Endothelial cell of umbilical vein (primary cell): ENCODE data around the gene CLIC1. TPM values are rescaled to one million over a fixed set of nuclear protein-coding genes. Genes with fewer than 3 reads are reported as not detected.

Experiments
- BruUV-seq: library from RNA; stranded (reverse); fragments of 400-500 nt; replicated peaks from 2 replicates; lab custom pipeline; 2021; lab: Mats Ljungman, UMichigan
- CTCF ChIA-PET: fragments of 300-600, 350-600 bp; sonication (Branson Sonifier 250); formaldehyde crosslinking; loops from one replicate; lab custom pipeline; 2021; ENCODE audit warnings: antibody characterized with exemption, inconsistent platforms; lab: Charles Lee
- POLR2A ChIA-PET: fragments of 300-600, 350-600 bp; sonication (Branson Sonifier 250); formaldehyde crosslinking; loops from one replicate; lab custom pipeline; 2021; ENCODE audit warnings: antibody characterized with exemption, inconsistent platforms; lab: Charles Lee
- DNase-seq: peaks from one replicate; pipeline ENCODE4 v3.0.0-alpha.2; 2011; ENCODE audit warnings: low read depth, low spot score
- FAIRE-seq: peaks from 2 replicates; lab custom pipeline; 2011; peaks lifted over from hg19 to GRCh38; lab: Jason Lieb, UNC
- H2AFZ ChIP-seq: 2 replicates; pipeline ENCODE4 v1.6.0; 2012; ENCODE audit warnings: low read depth, low read length, control low read depth, inconsistent platforms
- H3K27ac ChIP-seq: 2 replicates; pipeline ENCODE4 v1.5.1; 2011; ENCODE audit warnings: low read depth, mild to moderate bottlenecking, control low read depth, low read length, moderate library complexity; ENCODE audit not compliant: insufficient read depth
- H3K27me3 ChIP-seq, 2 experiments: 2 replicates each; pipeline versions ENCODE4 v1.6.0 to v1.6.1; 2011; ENCODE audit warnings: low read length in 2 of 2, mixed read lengths in 1 of 2; ENCODE audit not compliant: control insufficient read depth in 2 of 2, insufficient read depth in 2 of 2
- H3K36me3 ChIP-seq, 2 experiments: 2 replicates in 1 of 2; 3 replicates in 1 of 2; pipeline ENCODE4 v1.5.1; 2011; ENCODE audit warnings: low read length in 2 of 2, mild to moderate bottlenecking in 1 of 2, moderate library complexity in 1 of 2; ENCODE audit not compliant: control insufficient read depth in 2 of 2, insufficient read depth in 2 of 2; ENCODE audit errors: extremely low read depth in 1 of 2
- H3K4me1 ChIP-seq: 3 replicates; pipeline ENCODE4 v1.5.1; 2011; ENCODE audit warnings: mild to moderate bottlenecking, low read length; ENCODE audit not compliant: control insufficient read depth, insufficient read depth; ENCODE audit errors: extremely low read depth
- H3K4me2 ChIP-seq: 2 replicates; pipeline ENCODE4 v1.6.1; 2011; ENCODE audit warnings: low read length, control low read depth, mixed read lengths; ENCODE audit not compliant: insufficient read depth
- H3K4me3 ChIP-seq, 3 experiments: fragments of 200-600 bp in 1 of 3; sonication (generic), shearing (Covaris generic) in 1 of 3; replicated peaks in 1 of 3; 2 replicates each; pipeline ENCODE4 v1.5.1; 2011 to 2016; ENCODE audit warnings: control low read depth in 3 of 3, low read length in 3 of 3, mild to moderate bottlenecking in 2 of 3, inconsistent platforms in 1 of 3, low read depth in 1 of 3, moderate library complexity in 1 of 3; ENCODE audit not compliant: insufficient read depth in 1 of 3
- H3K79me2 ChIP-seq: 2 replicates; pipeline ENCODE4 v1.6.0; 2012; ENCODE audit warnings: low read length, inconsistent platforms; ENCODE audit not compliant: control insufficient read depth, insufficient read depth
- H3K9ac ChIP-seq: replicated peaks from 2 replicates; pipeline ENCODE3; 2011; ENCODE audit warnings: low read length, control low read depth; ENCODE audit not compliant: insufficient read depth; ENCODE audit errors: extremely low read depth
- H3K9me1 ChIP-seq: replicated peaks from 3 replicates; pipeline ENCODE4 v1.6.0; 2011; ENCODE audit warnings: mild to moderate bottlenecking, low read length; ENCODE audit not compliant: control insufficient read depth, insufficient read depth; ENCODE audit errors: extremely low read depth
- H3K9me3 ChIP-seq: replicated peaks from 2 replicates; pipeline ENCODE4 v1.5.1; 2012; ENCODE audit warnings: low read length, inconsistent platforms; ENCODE audit not compliant: control insufficient read depth, insufficient read depth
- H4K20me1 ChIP-seq: replicated peaks from 2 replicates; pipeline ENCODE3; 2011; ENCODE audit warnings: mild to moderate bottlenecking, low read length; ENCODE audit not compliant: control insufficient read depth, insufficient read depth; ENCODE audit errors: extremely low read depth
- CTCF ChIP-seq, 2 donors: IDR thresholded peaks; 1 replicate in 1 of 2; 2 replicates in 1 of 2; pipeline ENCODE4 v1.5.1; 2011; ENCODE audit warnings: low read length in 2 of 2, mild to moderate bottlenecking in 2 of 2, moderate library complexity in 2 of 2, control low read depth in 1 of 2, inconsistent platforms in 1 of 2, low read depth in 1 of 2; ENCODE audit not compliant: insufficient read depth in 1 of 2; ENCODE audit errors: extremely low read depth in 1 of 2
- EZH2 ChIP-seq: IDR thresholded peaks from 2 replicates; pipeline ENCODE4 v1.6.1; 2012; ENCODE audit warnings: borderline replicate concordance, low read depth, mild to moderate bottlenecking, moderate library complexity, low read length, inconsistent platforms; ENCODE audit not compliant: severe bottlenecking
- FOS ChIP-seq: IDR thresholded peaks from 2 replicates; pipeline ENCODE4 v1.6.1; 2011; ENCODE audit warnings: mild to moderate bottlenecking, low read length, moderate library complexity, borderline replicate concordance; ENCODE audit not compliant: insufficient read depth
- GATA2 ChIP-seq: IDR thresholded peaks from 2 replicates; pipeline ENCODE4 v1.7.0; 2011; ENCODE audit warnings: low read depth, mild to moderate bottlenecking, moderate library complexity, mixed read lengths, low read length; ENCODE audit not compliant: insufficient read length, insufficient read depth
- JUN ChIP-seq: IDR thresholded peaks from 2 replicates; pipeline ENCODE4 v1.6.1; 2011; ENCODE audit warnings: borderline replicate concordance, low read depth; ENCODE audit not compliant: insufficient read length, insufficient read depth
- MYC ChIP-seq: IDR thresholded peaks from one replicate; pipeline ENCODE4 v1.6.1; 2011; ENCODE audit warnings: mild to moderate bottlenecking, low read depth, low read length
- dilution Hi-C: fragments of 300-500 bp; cut with MboI; formaldehyde crosslinking; loops from one replicate; pipeline ENCODE4 v1.15.0; 2019; ENCODE audit warnings: low sequenced_read_pairs; ENCODE audit not compliant: extremely low pct_ligation_motif_present
- intact Hi-C: fragments of 100-400 bp; cut with micrococcal nuclease; formaldehyde crosslinking; loops from one replicate; pipeline ENCODE4 v1.10.0; 2022
- polyA plus RNA-seq, 4 experiments: library from polyadenylated mRNA; depleted of rRNA in 3 of 4; stranded (reverse) in 3 of 4; unstranded in 1 of 4; fragments of >200 nt; gene quantifications; 2 replicates each; pipeline versions ENCODE4 v1.2.1 to v1.2.3, GENCODE V29; 2011 to 2012; ENCODE audit warnings: missing spikeins in 1 of 4
- total RNA-seq: library from RNA; stranded (reverse); gene quantifications from 2 replicates; pipeline ENCODE4 v1.2.3, GENCODE V29; 2021

CLIC1 gene
- total and polyA plus RNA-seq, 2 donors (not counting 3 experiments of a cell fraction or from before 2014, with no cell fraction given) = 543 to 578 TPM

GRCh38 chr6:31717499-31718222, 18.7 kb downstream of the CLIC1 start:
- dilution Hi-C loops (no loop called here), intact Hi-C loops (no loop called here)

GRCh38 chr6:31715022-31715958, 21.0 kb downstream of the CLIC1 start, which contains the start of gene LY6G6D:
Gene LY6G6D, plus strand, starts transcription at chr6:31715348. Its CDS starts 8 bp downstream, at chr6:31715356.
- dilution Hi-C loops (no loop called here), intact Hi-C loops (no loop called here)
- BruUV-seq = no TSS peak
- H3K4me2 ChIP-seq = no peak within 1 kb of the TSS
- H3K9me1 ChIP-seq = no peaks in the 10 kb centered on the region
- no peaks in the 10 kb centered on the region for H3K79me2 ChIP-seq
- FAIRE-seq = no peak
- TF ChIP-seq JUN (no peak), FOS (no peak), CTCF (IDR thresholded peaks at IDR 0.05; ENCODE audit: extremely low read depth in 1 of 2, insufficient read depth in 1 of 2, low read depth in 1 of 2, low read length in 2 of 2) (no peak), MYC (no peak), EZH2 (no peak), GATA2 (no peak)
- no peaks in the 10 kb centered on the region for H3K9me3 ChIP-seq
- H3K27me3 ChIP-seq = no peaks in the 10 kb centered on the region
- peaks cover 8% of the 10 kb centered on the region for H3K4me1 ChIP-seq
- no peak within 1 kb of the TSS for H3K4me3 ChIP-seq
- no peak for DNase-seq
- H3K36me3 ChIP-seq = no peaks in the 10 kb centered on the region
- no peak within 1 kb of the TSS for H3K27ac ChIP-seq
- no peak within 1 kb of the TSS for H2AFZ ChIP-seq
- H3K9ac ChIP-seq = no peak within 1 kb of the TSS
- no peaks in the 10 kb centered on the region for H4K20me1 ChIP-seq
- POLR2A ChIA-PET = interaction anchor here (2.0 kb wide), 1 partner anchor 9 kb away, joined by 10 read pairs; no protein-coding TSS in a partner anchor
- CTCF ChIA-PET = interaction anchor here (1.5 to 3.0 kb wide), 4 partner anchors 8 to 115 kb away, joined by 4 to 9 read pairs (median 7); partner anchors contain the start of genes ABHD16A and MPIG6B

More at GRCh38 chr6:31717499-31718222, 18.7 kb downstream of the CLIC1 start:
- Histone ChIP-seq H3K27me3 (peaks cover 0 to 2% of the 10 kb centered on the region in 2 experiments), H3K4me2 (no peak overlapping the region), H3K9ac (no peak overlapping the region), H3K27ac (no peak overlapping the region), H3K9me3 (no peaks in the 10 kb centered on the region), H2AFZ (no peak overlapping the region), H3K36me3 (no peaks in the 10 kb centered on the region), H3K9me1 (no peaks in the 10 kb centered on the region), H3K4me3 (no peak overlapping the region), H3K4me1 (no peaks in the 10 kb centered on the region), H4K20me1 (no peaks in the 10 kb centered on the region), H3K79me2 (no peaks in the 10 kb centered on the region)
- no TSS peak for BruUV-seq
- no peak for DNase-seq
- ChIA-PET CTCF (no interaction called here), POLR2A (no interaction called here)
- no peak for TF ChIP-seq FOS
- FAIRE-seq = no peak
